RPMI8226 (cell line): Measurements from ENCODE around the gene CPLX1.
A peak's percentile ranks its signal among the peaks of the same experiment; 100 is the strongest.

ENCODE experiments used
- DNase-seq: peaks from one replicate; pipeline ENCODE4 v3.0.0-alpha.2; 2015

CPLX1 gene

GRCh38 chr4:825971-826330 is at the start of gene CPLX1:
Gene CPLX1 (minus strand): TSS chr4:826129. CDS start chr4:824522, 1,607 bp downstream.
- DNase-seq: peak; percentile 30

GRCh38 chr4:874971-875817 is 49.3 kb upstream of the CPLX1 start:
- no peak for DNase-seq

DNA sequence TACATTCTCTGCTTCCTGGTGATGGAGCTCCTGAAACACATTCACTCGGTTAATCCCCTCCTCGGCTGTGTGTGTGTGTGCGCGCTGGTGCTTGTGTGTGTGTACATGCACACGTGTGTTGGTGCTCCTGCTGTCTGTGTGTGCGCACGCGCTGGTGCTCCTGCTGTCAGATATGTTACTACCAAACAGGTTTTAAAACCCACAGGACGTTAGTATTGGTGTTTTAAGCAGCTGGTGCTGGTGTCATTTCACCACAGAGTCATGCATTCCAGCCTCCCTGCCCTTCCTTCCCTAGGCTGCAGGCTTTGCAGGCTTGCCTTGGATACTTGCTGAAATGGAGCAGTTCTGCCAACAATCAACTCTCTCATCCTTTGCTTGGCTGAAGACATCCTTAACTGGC is 48.1 kb upstream of the CPLX1 start:
- no peak for DNase-seq

- no peak for DNase-seq
Observed at GRCh38 chr4:872241-872981, 46.5 kb upstream of the CPLX1 start.

GRCh38 chr4:871484-871883 is 45.6 kb upstream of the CPLX1 start:
- DNase-seq: no peak

DNA sequence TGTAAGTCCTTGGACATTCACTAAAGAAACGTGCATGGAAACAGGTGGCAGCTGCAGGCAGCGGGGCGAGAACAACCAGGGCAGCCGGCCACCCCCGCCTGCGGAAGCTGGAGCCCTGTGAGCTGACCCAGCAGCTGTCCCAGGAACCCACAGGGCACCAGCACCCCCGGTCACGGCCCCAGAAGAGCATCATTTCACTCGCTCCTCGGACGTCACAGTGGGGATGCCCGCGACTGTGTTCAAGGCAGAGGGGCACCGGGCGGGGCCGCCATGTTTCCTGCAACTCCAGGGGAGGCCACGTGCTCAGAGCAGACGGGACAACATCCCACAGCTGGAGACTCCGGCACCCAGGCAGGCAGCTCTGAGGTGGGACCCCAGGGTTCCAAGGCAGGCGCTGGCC is 45.0 kb upstream of the CPLX1 start:
- no peak for DNase-seq

DNA sequence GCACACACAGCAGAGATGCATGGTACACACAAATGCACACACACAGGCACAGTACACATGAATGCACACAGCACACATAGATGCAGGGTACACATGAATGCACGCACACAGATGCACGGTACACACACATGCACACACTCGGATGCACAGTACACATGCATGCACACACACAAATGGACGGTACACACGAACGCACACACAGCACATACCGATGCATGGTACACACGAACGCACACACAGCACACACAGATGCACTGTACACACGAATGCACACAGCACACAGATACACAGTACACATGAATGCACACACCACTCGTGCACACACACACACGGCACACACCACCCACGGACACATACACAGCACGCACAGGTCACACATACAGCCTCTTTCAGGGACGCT is 43.8 kb upstream of the CPLX1 start:
- DNase-seq: no peak

DNA sequence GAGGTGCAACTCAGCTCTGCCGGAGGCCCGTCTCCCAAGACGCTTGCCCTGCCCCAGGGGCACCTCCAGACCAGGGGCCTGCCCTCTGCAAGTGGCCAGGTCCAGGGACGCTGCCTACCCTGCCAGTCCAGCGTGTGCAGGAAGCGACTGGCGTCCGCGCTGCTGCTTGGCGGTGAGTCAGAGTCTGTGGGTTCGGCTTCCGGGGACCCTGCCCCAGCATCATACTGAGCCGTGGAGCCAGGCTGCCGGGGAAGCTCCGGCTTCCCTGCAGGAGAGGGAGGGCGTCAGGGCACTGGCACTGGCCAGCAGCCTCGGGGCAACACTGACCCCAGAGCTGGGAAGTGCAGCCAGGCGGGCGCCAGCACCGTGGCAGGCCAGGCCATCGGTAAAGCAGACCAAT is 42.5 kb upstream of the CPLX1 start:
- no peak for DNase-seq

- no peak for DNase-seq
Observed at GRCh38 chr4:867526-868250, 41.8 kb upstream of the CPLX1 start.

GRCh38 chr4:866761-867390 is 40.9 kb upstream of the CPLX1 start:
- DNase-seq: no peak

GRCh38 chr4:866068-866760 is 40.3 kb upstream of the CPLX1 start:
- no peak for DNase-seq

- DNase-seq: no peak
Observed at GRCh38 chr4:865572-865971, 39.6 kb upstream of the CPLX1 start.

- DNase-seq: no peak
Observed at GRCh38 chr4:865121-865465, 39.2 kb upstream of the CPLX1 start.

DNA sequence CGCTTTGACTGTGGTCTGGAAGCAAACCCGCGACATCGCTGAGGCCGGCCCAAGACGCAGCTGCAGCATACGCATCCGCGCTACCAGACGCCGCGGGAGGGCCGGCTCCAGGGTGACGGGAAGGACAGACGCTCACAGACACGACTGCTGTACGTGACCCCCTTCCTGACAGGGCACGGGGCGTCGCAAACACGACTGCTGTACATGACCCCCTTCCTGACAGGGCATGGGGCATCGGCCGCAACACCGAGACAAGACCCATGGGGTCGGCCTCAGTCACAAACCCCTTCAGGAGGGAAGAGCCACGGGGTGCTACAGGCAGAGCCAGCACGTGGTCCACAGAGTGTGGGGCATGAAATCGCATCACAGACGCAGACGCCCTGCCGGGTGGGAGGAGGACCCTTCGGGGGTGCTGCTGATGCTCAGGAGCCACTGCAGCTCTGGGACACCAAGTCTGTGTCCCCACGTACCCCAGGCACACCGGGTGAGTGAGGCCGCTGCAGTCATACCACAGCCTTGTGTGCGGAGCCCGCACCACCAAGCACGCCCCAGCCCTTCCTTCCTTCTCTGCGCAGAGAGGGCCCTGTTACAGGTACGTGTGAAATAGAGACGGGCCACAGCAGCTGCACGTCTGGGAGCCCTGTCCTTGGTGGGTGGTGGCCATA is 38.7 kb upstream of the CPLX1 start:
- DNase-seq: no peak

- DNase-seq: no peak
Observed at GRCh38 chr4:860561-860960, 34.6 kb upstream of the CPLX1 start.

GRCh38 chr4:859496-859895 is 33.6 kb upstream of the CPLX1 start:
- DNase-seq: no peak

- DNase-seq: no peak
Observed at GRCh38 chr4:858831-859451, 33.0 kb upstream of the CPLX1 start.

DNA sequence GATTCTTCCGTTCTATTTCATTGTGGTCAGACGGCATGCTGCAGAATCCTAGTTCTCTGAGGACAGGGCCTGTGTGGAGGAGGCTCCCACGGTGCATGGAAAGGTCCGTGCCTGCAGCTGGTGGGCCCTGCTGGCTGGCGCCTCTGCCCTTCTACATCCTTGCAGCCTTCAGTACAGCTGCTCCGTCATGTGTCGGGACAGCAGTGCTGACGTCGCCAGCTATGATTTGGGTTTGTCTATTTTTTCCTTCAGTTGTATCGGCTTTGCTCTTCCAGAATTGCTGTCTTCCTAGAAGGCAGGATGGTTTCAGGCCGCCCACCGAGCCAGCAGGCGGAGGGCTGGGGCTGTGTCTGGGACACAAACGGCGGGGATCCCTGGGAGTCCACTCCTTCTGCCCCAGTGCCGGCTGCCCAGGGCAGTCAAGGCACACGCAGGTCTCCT is 32.1 kb upstream of the CPLX1 start:
- no peak for DNase-seq

- DNase-seq: no peak
Observed at GRCh38 chr4:857461-857860, 31.5 kb upstream of the CPLX1 start.

DNA sequence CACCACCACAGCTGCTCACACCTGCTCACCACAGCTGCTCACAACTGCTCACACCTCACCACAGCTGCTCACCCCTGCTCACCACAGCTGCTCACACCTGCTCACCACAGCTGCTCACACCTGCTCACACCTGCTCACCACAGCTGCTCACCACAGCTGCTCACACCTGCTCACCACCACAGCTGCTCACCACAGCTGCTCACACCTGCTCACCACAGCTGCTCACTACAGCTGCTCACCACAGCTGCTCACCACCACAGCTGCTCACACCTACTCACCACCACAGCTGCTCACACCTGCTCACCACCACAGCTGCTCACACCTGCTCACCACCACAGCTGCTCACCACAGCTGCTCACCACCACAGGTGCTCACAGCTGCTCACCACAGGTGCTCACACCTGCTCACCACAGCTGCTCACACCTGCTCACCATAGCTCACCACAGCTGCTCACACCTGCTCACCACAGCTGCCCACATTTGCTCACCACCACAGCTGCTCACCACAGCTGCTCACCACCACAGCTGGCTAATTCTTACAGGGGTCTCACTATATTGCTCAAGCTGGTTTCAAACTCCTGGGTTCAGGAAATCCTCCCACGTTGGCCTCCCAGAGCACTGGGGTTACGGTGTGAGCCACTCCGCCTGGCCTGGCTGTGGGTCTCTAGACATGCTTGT is 30.4 kb upstream of the CPLX1 start:
- DNase-seq: no peak

DNA sequence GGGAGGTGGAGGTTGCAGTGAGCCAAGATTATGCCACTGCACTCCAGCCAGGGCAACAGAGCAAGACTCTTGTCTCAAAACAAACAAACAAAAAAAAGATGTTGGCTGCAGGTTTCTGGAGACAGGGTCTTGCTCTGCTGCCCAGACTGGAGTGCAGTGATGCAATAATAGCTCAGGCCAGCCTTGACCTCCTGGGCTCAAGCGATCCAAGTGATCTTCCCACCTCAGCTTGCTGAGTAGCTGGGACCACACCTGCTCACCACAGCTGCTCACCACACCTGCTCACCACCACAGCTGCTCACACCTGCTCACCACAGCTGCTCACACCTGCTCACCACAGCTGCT is 29.9 kb upstream of the CPLX1 start:
- DNase-seq: no peak
